ENCODE measurements around the gene ENO1.

DNA sequence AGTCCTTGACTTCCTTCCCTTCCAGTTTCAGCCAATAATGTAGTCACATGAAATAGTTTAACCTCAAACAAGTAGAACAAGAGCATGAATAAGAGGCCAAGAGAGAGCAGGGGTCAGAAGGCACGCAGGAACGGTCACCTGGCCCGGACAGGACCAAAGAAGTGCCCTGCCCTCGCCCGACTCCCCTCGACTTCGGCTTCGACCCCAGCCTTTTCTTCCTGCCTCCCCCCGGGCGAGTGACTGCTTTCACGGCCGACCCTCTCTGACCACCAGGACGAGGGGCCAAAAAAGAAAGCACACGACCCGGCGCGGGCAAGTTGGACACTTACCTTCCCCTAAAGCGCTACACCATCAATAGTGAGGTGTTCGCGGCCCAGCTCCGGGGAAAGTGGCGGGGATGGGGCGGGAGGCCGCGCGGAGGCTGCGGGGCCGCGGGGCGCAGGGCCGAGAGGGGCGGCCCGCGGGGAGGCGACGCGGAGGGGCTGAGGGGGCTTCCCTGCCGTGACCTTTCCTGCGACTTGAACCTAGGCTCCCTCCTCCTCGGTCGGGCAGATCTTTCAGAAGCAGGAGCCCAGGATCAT lies 61.6 kb downstream of the ENO1 start:
- no peak; the same call in 1 of the 2 replicates for TF ChIP-seq POLR2AphosphoS5 (IDR thresholded peaks at IDR 0.05; ENCODE audit: low read depth, low read length)
- TF ChIP-seq POLR2A (IDR thresholded peaks at IDR 0.05; ENCODE audit: low read depth, low read length), result 0 out of 2 replicates have a peak, but pooled peaks have one; percentile 14
- no peak for TF ChIP-seq TAF1 (IDR thresholded peaks at IDR 0.05; ENCODE audit: borderline replicate concordance, low read depth, low read length)
